GM21447 (cell line): ENCODE measurements around the gene DCHS1.

ENCODE experiments used
- ATAC-seq: cut with Tn5 transposase; IDR thresholded peaks from one replicate; pipeline ENCODE4 v1.9.1; 2021; ENCODE audit not compliant: unreplicated experiment

DCHS1 gene

GRCh38 chr11:6674219-6674597 lies 18.6 kb upstream of the DCHS1 start:
- ATAC-seq = no peak

GRCh38 chr11:6673523-6674218 lies 18.1 kb upstream of the DCHS1 start:
- no peak for ATAC-seq

- ATAC-seq = no peak
Observed at GRCh38 chr11:6671991-6672390, 16.4 kb upstream of the DCHS1 start.

DNA sequence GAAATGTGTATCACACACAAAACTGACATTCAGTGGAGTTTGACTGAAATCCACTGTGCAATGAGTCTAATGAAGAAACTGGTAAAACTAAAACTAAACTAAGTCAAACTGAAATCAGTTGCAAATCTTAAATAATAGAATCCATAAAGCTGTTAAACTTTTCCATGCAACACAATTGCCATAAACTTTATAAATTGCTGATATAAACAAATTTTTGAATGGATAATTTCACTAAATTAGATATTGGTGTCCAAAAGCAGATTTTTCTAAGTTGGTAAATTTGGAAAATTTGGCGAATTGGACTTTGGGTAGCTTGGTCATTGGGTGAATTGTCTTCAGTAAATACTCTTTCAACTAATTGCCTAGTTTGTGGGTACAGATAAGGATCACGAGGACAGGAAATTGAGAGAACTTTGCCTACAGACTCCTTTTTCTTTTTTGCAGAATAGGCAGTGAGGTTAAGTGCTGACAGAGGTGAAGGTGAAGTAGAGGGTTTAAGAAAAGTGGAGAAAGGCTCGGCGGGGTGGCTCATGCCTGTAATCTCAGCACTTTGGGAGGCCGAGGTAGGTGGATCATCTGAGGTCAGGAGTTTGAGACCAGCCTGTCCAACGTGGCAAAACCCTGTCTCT lies 14.7 kb upstream of the DCHS1 start:
- no peak for ATAC-seq

DNA sequence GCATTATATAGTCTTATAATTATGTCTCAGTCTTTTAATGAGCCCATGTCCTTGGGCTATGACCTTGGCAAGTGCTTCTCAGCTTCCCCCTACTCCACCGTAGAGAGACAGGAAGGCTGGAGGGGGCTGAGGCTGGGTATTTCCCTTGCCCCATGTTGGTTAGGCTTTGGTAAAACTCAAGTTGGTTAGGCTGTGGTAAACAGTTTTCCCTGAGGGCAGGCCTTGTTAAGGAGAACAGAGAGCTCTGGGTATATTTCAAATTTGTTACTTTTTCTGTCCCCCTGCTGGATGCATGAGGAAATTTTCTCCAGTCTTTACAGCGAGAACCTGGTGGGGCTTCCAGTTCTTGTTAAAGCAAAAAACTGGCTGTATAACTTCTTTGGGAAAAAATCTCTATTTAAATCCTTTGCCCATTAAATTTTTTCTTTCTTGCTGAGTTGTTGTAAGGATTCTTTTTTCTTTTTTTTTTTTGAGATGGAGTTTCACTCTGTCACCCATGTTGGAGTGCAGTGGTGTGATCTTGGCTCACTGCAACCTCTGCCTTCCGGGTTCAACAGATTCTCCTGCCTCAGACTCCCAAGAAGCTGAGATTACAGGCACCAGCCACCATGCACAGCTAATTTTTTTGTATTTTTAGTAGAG lies 12.2 kb upstream of the DCHS1 start:
- peak; percentile 71 for ATAC-seq

DNA sequence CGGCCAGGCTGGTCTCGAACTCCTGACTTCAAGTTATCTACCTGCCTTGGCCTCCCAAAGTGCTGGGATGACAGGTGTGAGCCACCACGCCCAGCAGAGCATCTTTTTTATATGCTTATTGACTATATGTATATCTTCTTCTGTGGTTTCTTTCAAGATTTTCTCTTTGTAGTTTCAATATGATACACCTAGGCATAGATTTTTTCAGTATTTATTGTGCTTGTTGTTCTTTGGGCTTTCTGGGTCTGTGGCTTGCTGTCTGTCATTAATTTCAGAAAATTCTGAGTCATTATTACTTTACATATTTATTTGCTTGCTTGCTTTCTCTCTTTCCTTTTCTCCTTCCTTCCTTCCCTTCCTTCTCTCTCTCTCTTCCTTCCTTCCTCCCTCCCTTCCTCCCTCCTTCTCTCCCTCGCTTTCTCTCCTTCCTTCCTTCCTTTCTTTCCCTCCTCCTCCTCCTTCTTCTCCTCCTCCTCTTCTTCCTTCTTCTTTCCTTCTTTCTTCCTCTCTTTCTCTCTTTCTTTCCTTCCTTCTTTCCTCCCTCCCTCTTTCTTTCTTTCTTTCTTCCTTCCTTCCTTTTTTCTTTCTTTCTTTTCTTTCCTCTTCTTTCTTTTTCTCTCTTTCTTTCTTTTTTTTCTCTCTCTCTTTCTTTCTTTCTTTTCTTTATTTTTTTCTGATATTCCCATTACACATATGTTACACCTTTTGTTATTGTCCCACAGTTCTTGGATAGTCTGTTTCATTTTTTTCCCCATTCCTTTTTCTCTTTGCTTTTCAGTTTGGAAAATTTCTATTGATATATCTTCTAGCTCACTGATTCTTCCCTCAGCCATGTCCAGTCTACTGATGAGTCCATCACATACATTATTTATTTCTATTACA lies 10.9 kb upstream of the DCHS1 start:
- ATAC-seq = no peak

GRCh38 chr11:6664551-6664950 lies 8.9 kb upstream of the DCHS1 start:
- no peak for ATAC-seq

DNA sequence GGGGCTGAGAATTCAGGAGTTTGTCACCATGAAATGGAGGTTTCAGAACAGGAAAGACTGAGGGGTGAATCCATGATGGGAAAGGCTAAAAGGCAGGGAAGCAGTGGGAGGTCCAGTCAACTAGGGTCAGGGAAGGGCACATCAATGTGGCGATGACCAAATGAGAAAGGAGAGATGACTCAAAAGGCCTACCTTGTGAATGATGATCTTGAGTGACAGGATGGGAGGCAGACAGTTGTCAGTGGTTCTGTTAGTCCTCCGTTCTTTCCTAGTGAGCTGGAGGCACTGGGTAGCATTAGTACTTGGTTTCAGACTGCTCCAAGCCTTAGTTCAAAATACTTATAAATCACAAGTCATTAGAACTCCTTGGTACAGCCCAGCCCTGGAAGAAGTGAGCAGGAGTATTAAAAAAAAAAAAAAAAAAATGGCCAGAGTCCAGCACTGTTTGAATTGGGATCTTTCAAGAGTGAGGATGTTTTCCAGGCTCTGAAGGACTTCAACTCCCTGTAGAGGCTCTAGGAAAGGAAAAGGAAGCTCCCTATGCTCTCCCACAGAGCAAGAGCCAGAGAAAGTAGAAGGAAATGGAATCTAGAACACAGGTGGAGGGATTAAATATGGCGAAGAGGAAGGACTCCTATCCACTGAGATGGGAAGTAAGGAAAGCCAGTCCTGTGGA lies 8.3 kb upstream of the DCHS1 start:
- no peak for ATAC-seq

DNA sequence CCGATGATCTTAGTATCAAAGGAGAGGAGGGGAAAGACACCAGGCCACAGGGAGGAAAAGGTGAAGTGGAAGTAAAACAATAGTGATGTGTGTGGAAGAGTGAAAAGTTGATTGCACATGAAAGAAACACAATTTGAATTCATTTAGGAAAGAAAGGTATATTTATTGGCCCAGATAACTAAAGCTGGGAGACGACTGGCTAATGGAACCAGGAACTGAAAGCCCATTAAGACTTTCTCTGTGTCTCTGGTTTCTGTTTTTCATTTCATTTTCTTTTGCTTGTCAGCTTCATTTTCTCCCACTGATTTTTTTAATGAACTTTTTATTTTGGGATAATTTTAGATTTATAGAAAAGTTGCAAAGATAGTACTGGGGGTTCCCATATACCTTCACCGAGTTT lies 5.1 kb upstream of the DCHS1 start:
- ATAC-seq = no peak

DNA sequence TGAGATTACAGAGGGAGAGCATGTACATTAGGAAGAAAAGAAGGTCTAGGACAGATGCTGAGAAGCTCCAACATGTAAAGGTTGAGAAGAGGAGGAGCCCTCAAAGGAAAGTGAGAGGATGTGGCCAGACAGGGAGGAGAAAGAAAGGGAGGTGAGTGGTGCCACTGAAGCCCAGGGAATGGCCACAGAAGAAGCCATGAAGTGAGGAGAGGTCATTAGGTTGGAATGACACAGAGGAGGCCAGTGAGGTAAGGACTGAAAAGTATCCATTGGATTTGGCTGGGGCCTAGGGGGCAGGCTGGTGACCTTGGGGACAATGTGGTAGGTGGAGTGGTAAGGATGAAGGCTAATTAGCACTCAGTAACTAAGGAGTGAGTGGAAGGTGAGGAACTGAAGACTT lies 3.0 kb upstream of the DCHS1 start:
- no peak for ATAC-seq

GRCh38 chr11:6657346-6657745 lies 1.7 kb upstream of the DCHS1 start:
- no peak for ATAC-seq

GRCh38 chr11:6656936-6657335 lies 1.3 kb upstream of the DCHS1 start:
- ATAC-seq = no peak

DNA sequence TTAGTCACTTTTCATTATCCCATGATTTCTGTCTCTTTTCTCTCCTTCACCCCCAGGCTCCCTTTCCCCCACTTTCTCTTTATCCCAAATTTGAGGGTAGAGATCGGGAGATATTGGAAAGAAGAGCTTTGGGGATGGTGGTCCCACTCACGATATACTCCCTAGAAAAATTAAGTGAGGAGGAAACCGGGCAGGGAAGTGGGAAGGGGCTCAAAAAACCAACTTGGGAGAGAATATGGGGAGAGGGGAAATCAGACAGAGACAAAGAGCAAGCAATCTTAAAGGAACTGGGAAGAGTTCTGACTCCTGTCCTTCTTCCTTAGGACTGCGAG lies 941 bp upstream of the DCHS1 start:
- ATAC-seq = no peak

- no peak for ATAC-seq
Observed at GRCh38 chr11:6655020-6655789, 404 bp downstream of the DCHS1 start.

GRCh38 chr11:6654281-6655019 lies 1.2 kb downstream of the DCHS1 start:
- ATAC-seq = no peak

GRCh38 chr11:6653656-6654055 lies 2.0 kb downstream of the DCHS1 start:
- ATAC-seq = no peak

DNA sequence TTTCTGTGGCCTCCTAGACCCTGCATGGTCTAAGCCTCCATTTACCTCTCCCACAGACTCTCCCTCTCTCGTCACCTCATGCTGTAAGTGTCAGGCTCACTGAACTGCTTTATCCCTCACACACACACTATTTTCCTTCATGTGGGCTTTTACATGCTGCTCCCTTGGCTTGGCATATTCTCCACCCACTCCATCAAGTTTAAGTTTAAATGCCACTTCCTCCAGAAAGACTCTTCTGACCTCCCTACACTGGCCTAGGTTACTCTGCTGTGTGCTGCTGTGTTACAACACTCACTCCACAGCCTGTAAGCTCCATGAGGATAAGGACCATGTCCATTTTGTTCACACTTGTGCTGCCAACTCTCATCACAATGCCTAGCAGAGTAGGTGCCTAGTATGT lies 2.5 kb downstream of the DCHS1 start:
- ATAC-seq = no peak

- ATAC-seq = no peak
Observed at GRCh38 chr11:6652182-6652581, 3.4 kb downstream of the DCHS1 start.

DNA sequence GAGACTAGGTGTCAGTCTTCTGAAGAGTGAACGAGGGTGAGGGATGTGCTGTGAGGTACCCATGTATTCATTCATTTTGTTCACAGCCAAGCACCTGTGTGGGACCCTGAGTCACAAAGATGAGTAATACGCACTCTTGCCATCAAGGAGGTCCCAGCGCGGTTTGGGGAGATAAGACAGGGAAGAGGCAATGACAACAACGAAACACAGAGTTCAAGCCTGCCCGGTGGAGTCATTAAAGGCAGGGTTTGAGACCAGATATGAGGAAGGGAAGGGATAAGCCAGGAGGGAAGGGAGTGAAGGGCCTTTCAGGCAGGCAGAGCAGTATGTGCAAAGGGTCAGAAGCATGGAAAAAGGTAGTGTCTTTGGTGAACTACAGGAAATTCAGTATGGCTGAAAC lies 4.6 kb downstream of the DCHS1 start:
- ATAC-seq = no peak

DNA sequence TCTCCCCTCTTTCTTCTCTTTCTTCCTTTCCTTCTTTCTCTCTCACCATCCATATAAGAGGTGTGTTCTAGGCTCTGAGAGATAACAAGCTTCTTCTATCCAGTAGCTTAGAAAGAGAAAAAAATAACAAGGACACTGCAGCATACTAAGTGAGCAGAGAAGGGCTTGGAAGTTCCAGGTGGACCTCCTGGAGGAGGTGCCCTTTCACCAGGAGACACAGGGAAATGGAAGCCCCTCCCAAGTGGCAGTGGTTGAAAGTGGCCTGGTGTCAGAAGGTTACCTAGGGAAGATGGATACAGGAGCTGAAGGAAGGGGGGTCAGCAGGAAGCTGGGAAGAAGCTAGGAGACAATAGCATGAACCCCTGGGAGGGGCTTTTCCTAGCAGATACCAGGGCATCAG lies 5.5 kb downstream of the DCHS1 start:
- no peak for ATAC-seq
